ENCODE measurements around the gene ASTN2. TPM values are rescaled to one million over a fixed set of nuclear protein-coding genes. Genes with fewer than 3 reads are reported as not detected.

ASTN2 gene
- total RNA-seq, 1 experiment from 2014 or later, result 4.8 TPM

GRCh38 chr9:117164512-117164911 is 250.3 kb downstream of the ASTN2 start:
- no peaks in the 10 kb centered on the region for H3K9me2 ChIP-seq (ENCODE audit: insufficient read depth)
- H4K20me1 ChIP-seq (ENCODE audit: insufficient read depth), result no peaks in the 10 kb centered on the region
- peaks cover 0 to 9% of the 10 kb centered on the region in 2 experiments; a peak in 1 of 4 replicates for H3K9me3 ChIP-seq (ENCODE audit: control insufficient read depth in 1 of 2, insufficient read depth in 1 of 2, low read depth in 1 of 2, low read length in 2 of 2)
- BruUV-seq (replicated peaks), result no TSS peak
- H3K27ac ChIP-seq (ENCODE audit: low read depth, low read length), result no peak overlapping the region
- no peaks in the 10 kb centered on the region for H3K27me3 ChIP-seq (ENCODE audit: insufficient read depth, low read length)
- H3K4me2 ChIP-seq (ENCODE audit: low read length), result no peak overlapping the region
- DNase-seq (ENCODE audit: low read depth, low spot score) (no peak), ATAC-seq (no peak)
- CTCF ChIA-PET, result no interaction called here
- no peak overlapping the region for H2AFZ ChIP-seq (ENCODE audit: low read depth, low read length, poor library complexity, severe bottlenecking)
- RAD21 ChIA-PET (ENCODE audit: low non-redundant PET in 1 of 2, low total read pairs in 2 of 2, uncharacterized antibody in 2 of 2, unreplicated experiment in 2 of 2), result no interaction called here
- POLR2A ChIA-PET, result no interaction called here
- no peaks in the 10 kb centered on the region for H3K36me3 ChIP-seq (ENCODE audit: control insufficient read depth in 1 of 2, insufficient read depth in 2 of 2, low read length in 2 of 2)
- H3K9ac ChIP-seq (ENCODE audit: low read length), result no peak overlapping the region
- no peak overlapping the region for H3K4me3 ChIP-seq (replicated peaks in 1 of 2; ENCODE audit: low read depth in 1 of 2, low read length in 2 of 2)
- H3K4me1 ChIP-seq (ENCODE audit: control insufficient read depth in 1 of 2, insufficient read depth in 2 of 2, low read length in 2 of 2), result no peaks in the 10 kb centered on the region
- TF ChIP-seq EZH2phosphoT487 (IDR thresholded peaks at IDR 0.05; ENCODE audit: borderline replicate concordance), result no peak
- no peak for TF ChIP-seq SRF (IDR thresholded peaks at IDR 0.05; ENCODE audit: low read depth)
- no peak for TF ChIP-seq ZNF274 (IDR thresholded peaks at IDR 0.05; ENCODE audit: low read depth, low read length)
- no peaks in the 10 kb centered on the region for H3K79me2 ChIP-seq (ENCODE audit: insufficient read depth, low read length)
- intact Hi-C loops (cut with micrococcal nuclease), result no loop called here

DNA sequence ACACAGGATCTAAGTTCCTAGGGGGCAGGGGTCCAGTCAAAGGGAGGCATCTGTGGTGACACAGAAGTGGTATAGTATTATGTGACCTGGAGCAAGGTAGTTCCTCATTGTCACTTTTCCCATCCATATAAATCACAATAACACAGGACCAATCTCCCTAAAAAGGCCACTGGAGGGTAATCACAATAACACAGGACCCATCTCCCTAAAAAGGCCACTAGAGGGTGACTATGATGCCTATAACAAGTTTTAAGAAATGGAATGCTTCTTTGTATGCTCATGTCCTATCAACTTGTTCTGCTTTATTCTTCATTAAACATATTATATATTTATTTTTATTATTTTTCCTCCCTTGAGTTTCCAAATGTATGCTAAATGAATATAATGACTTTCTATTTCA is 254.6 kb downstream of the ASTN2 start:
- H3K36me3 ChIP-seq (ENCODE audit: control insufficient read depth in 1 of 2, insufficient read depth in 2 of 2, low read length in 2 of 2), result no peaks in the 10 kb centered on the region
- no peak for ATAC-seq
- ChIA-PET CTCF (no interaction called here), RAD21 (ENCODE audit: low non-redundant PET in 1 of 2, low total read pairs in 2 of 2, uncharacterized antibody in 2 of 2, unreplicated experiment in 2 of 2) (no interaction called here), POLR2A (no interaction called here)
- no peaks in the 10 kb centered on the region for H4K20me1 ChIP-seq (ENCODE audit: insufficient read depth)
- H3K27ac ChIP-seq (ENCODE audit: low read depth, low read length), result no peak overlapping the region
- no peak for DNase-seq (ENCODE audit: low read depth, low spot score)
- H3K4me1 ChIP-seq (ENCODE audit: control insufficient read depth in 1 of 2, insufficient read depth in 2 of 2, low read length in 2 of 2), result no peaks in the 10 kb centered on the region
- H3K9me3 ChIP-seq (ENCODE audit: control insufficient read depth in 1 of 2, insufficient read depth in 1 of 2, low read depth in 1 of 2, low read length in 2 of 2), result peaks cover 0 to 5% of the 10 kb centered on the region in 2 experiments; a peak in 1 of 4 replicates
- no peak overlapping the region for H3K4me3 ChIP-seq (replicated peaks in 1 of 2; ENCODE audit: low read depth in 1 of 2, low read length in 2 of 2)
- no peak for TF ChIP-seq JUND (IDR thresholded peaks at IDR 0.05)
- no peak for TF ChIP-seq ZFX (IDR thresholded peaks at IDR 0.05)
- TF ChIP-seq EZH2 (IDR thresholded peaks at IDR 0.05), result no peak
- TF ChIP-seq ELF1 (IDR thresholded peaks at IDR 0.05; ENCODE audit: borderline replicate concordance, low read depth), result no peak
- BruUV-seq (replicated peaks), result no TSS peak
- H3K27me3 ChIP-seq (ENCODE audit: insufficient read depth, low read length), result no peaks in the 10 kb centered on the region
- no peaks in the 10 kb centered on the region for H3K9me2 ChIP-seq (ENCODE audit: insufficient read depth)
- intact Hi-C loops (cut with micrococcal nuclease), result no loop called here
- H3K4me2 ChIP-seq (ENCODE audit: low read length), result no peak overlapping the region
- H3K79me2 ChIP-seq (ENCODE audit: insufficient read depth, low read length), result no peaks in the 10 kb centered on the region
- H2AFZ ChIP-seq (ENCODE audit: low read depth, low read length, poor library complexity, severe bottlenecking), result no peak overlapping the region
- H3K9ac ChIP-seq (ENCODE audit: low read length), result no peak overlapping the region
